Measurements from ENCODE around the gene TECPR2.

The TECPR2 gene

DNA sequence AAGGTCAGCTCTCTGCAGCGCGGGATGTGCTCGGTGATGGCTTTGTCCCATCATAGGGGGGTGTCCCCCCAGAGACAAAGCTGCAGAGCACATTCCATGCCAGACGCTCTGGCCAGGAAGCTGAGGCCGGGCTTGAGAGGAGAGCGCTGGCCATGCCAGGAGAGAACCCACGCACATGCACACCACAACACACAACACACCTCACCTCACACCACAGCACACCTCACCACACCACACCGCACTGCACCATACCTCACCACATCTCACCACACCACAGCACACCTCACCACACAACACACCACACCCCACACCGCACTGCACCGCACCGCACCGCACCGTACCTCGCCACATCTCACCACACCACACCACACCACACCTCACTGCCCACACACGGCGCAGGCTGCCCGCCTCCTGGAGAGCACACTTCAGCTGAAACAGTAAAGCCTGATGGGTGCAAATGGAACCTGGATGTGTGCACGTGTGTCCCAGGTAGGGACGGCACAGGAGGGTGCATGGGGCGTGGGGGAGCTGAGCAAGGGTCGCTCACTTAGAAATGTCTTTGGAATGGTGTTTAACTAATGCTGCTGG lies 136.0 kb downstream of the TECPR2 start:
- Histone ChIP-seq H2BK5ac (ENCODE audit: low read depth, low read length, poor library complexity) (no peak overlapping the region), H4K12ac (ENCODE audit: low read depth, low read length) (no peak overlapping the region), H3K27me3 (ENCODE audit: insufficient read depth, low read length) (no peaks in the 10 kb centered on the region), H3K4me1 (ENCODE audit: control insufficient read depth in 1 of 2, insufficient read depth in 2 of 2, low read length in 2 of 2) (peaks cover 0 to 3% of the 10 kb centered on the region in 2 experiments), H4K8ac (ENCODE audit: low read depth, low read length) (no peak overlapping the region), H3K14ac (ENCODE audit: low read length) (no peak overlapping the region), H3K18ac (ENCODE audit: low read length) (no peak overlapping the region), H3K4me3 (ENCODE audit: low read depth, low read length) (peak overlapping the region; percentile 50), H3K4me2 (ENCODE audit: low read length) (no peak overlapping the region), H3K9me3 (ENCODE audit: insufficient read depth, low read depth, low read length) (peaks cover 4% of the 10 kb centered on the region), H3K79me1 (ENCODE audit: low read length) (no peaks in the 10 kb centered on the region), H3K23ac (ENCODE audit: low read length) (no peak overlapping the region), H3K36me3 (ENCODE audit: control insufficient read depth in 1 of 2, insufficient read depth in 2 of 2, low read length in 2 of 2) (peaks cover 12 to 20% of the 10 kb centered on the region in 2 experiments), H2AK5ac (ENCODE audit: low read length) (no peak overlapping the region), H2BK12ac (ENCODE audit: low read length) (no peak overlapping the region), H3K79me2 (ENCODE audit: control insufficient read depth, insufficient read depth, low read length, poor library complexity) (no peaks in the 10 kb centered on the region), H2AFZ (ENCODE audit: insufficient read depth, low read length, poor library complexity) (no peak overlapping the region), H2BK120ac (ENCODE audit: insufficient read depth, low read length, poor library complexity) (no peak overlapping the region), H4K91ac (ENCODE audit: low read depth, low read length) (no peak overlapping the region), H3K4ac (ENCODE audit: low read depth, low read length) (no peak overlapping the region), H3K9ac (ENCODE audit: low read length) (no peak overlapping the region), H3K27ac (ENCODE audit: low read depth, low read length) (no peak overlapping the region)
- DNase-seq = no peak
- 100% methylated on average over 7 of the region's 21 CpGs for WGBS (ENCODE audit: extremely low coverage, insufficient coverage, insufficient read length)

GRCh38 chr14:102499401-102500157 lies 136.8 kb downstream of the TECPR2 start:
- no peak overlapping the region for H4K8ac ChIP-seq (ENCODE audit: low read depth, low read length)
- no peak overlapping the region for H2BK120ac ChIP-seq (ENCODE audit: insufficient read depth, low read length, poor library complexity)
- no peak overlapping the region for H2BK5ac ChIP-seq (ENCODE audit: low read depth, low read length, poor library complexity)
- no peak for DNase-seq
- H3K79me1 ChIP-seq (ENCODE audit: low read length) = no peaks in the 10 kb centered on the region
- no peak overlapping the region for H2BK12ac ChIP-seq (ENCODE audit: low read length)
- no peak overlapping the region for H3K4ac ChIP-seq (ENCODE audit: low read depth, low read length)
- H3K27me3 ChIP-seq (ENCODE audit: insufficient read depth, low read length) = no peaks in the 10 kb centered on the region
- H3K27ac ChIP-seq (ENCODE audit: low read depth, low read length) = no peak overlapping the region
- peaks cover 4% of the 10 kb centered on the region for H3K9me3 ChIP-seq (ENCODE audit: insufficient read depth, low read depth, low read length)
- no peak overlapping the region for H2AK5ac ChIP-seq (ENCODE audit: low read length)
- H3K4me2 ChIP-seq (ENCODE audit: low read length) = no peak overlapping the region
- H3K9ac ChIP-seq (ENCODE audit: low read length) = no peak overlapping the region
- no peak overlapping the region for H3K4me3 ChIP-seq (ENCODE audit: low read depth, low read length)
- no peak overlapping the region for H3K18ac ChIP-seq (ENCODE audit: low read length)
- no peaks in the 10 kb centered on the region for H3K79me2 ChIP-seq (ENCODE audit: control insufficient read depth, insufficient read depth, low read length, poor library complexity)
- H3K23ac ChIP-seq (ENCODE audit: low read length) = no peak overlapping the region
- H3K36me3 ChIP-seq (ENCODE audit: control insufficient read depth in 1 of 2, insufficient read depth in 2 of 2, low read length in 2 of 2) = peaks cover 12 to 20% of the 10 kb centered on the region in 2 experiments
- H3K14ac ChIP-seq (ENCODE audit: low read length) = no peak overlapping the region
- no peak overlapping the region for H4K12ac ChIP-seq (ENCODE audit: low read depth, low read length)
- no CpG with 5 or more reads among the region's 23 CpGs for WGBS (ENCODE audit: extremely low coverage, insufficient coverage, insufficient read length)
- no peak overlapping the region for H4K91ac ChIP-seq (ENCODE audit: low read depth, low read length)
- no peak overlapping the region for H2AFZ ChIP-seq (ENCODE audit: insufficient read depth, low read length, poor library complexity)
- H3K4me1 ChIP-seq (ENCODE audit: control insufficient read depth in 1 of 2, insufficient read depth in 2 of 2, low read length in 2 of 2) = peaks cover 0 to 3% of the 10 kb centered on the region in 2 experiments

- H2AFZ ChIP-seq (ENCODE audit: insufficient read depth, low read length, poor library complexity) = no peak overlapping the region
- no peak overlapping the region for H3K14ac ChIP-seq (ENCODE audit: low read length)
- WGBS (ENCODE audit: extremely low coverage, insufficient coverage, insufficient read length) = no CpG with 5 or more reads among the region's 14 CpGs
These were observed 137.5 kb downstream of the TECPR2 start for GRCh38 chr14:102500158-102500662.

DNA sequence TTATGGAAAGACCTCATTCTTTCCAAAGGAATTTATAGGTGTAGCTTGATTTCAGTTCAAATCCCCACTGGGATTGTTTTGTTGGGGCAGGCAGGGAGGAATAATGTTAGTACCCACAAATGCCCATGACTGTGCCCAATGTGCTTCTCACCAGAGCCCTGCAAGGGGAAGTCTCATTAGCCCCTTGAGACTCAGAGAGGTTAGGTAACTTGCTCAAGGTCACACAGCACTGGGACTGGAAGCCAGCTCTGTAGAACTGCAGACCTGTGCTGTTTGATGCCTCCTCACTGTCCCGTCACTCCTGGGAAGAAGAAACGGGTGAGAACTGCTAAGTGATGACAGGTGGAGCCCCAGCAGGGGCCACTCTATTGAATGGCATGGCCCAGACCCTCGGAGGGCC lies 138.0 kb downstream of the TECPR2 start:
- H2AFZ ChIP-seq (ENCODE audit: insufficient read depth, low read length, poor library complexity) = no peak overlapping the region
- peaks cover 0 to 3% of the 10 kb centered on the region in 2 experiments for H3K4me1 ChIP-seq (ENCODE audit: control insufficient read depth in 1 of 2, insufficient read depth in 2 of 2, low read length in 2 of 2)
- H4K91ac ChIP-seq (ENCODE audit: low read depth, low read length) = no peak overlapping the region
- no peak overlapping the region for H3K23ac ChIP-seq (ENCODE audit: low read length)
- H3K9ac ChIP-seq (ENCODE audit: low read length) = no peak overlapping the region
- H3K79me1 ChIP-seq (ENCODE audit: low read length) = no peaks in the 10 kb centered on the region
- no CpG with 5 or more reads among the region's 3 CpGs for WGBS (ENCODE audit: extremely low coverage, insufficient coverage, insufficient read length)
- H3K4ac ChIP-seq (ENCODE audit: low read depth, low read length) = no peak overlapping the region
- H3K18ac ChIP-seq (ENCODE audit: low read length) = no peak overlapping the region
- no peak overlapping the region for H4K8ac ChIP-seq (ENCODE audit: low read depth, low read length)
- H3K36me3 ChIP-seq (ENCODE audit: control insufficient read depth in 1 of 2, insufficient read depth in 2 of 2, low read length in 2 of 2) = peaks cover 14 to 21% of the 10 kb centered on the region in 2 experiments
- no peak overlapping the region for H3K27ac ChIP-seq (ENCODE audit: low read depth, low read length)
- no peak overlapping the region for H2BK5ac ChIP-seq (ENCODE audit: low read depth, low read length, poor library complexity)
- H2AK5ac ChIP-seq (ENCODE audit: low read length) = no peak overlapping the region
- no peaks in the 10 kb centered on the region for H3K79me2 ChIP-seq (ENCODE audit: control insufficient read depth, insufficient read depth, low read length, poor library complexity)
- no peak for DNase-seq
- H3K14ac ChIP-seq (ENCODE audit: low read length) = no peak overlapping the region
- H3K9me3 ChIP-seq (ENCODE audit: insufficient read depth, low read depth, low read length) = peaks cover 4% of the 10 kb centered on the region
- no peak overlapping the region for H3K4me3 ChIP-seq (ENCODE audit: low read depth, low read length)
- H3K27me3 ChIP-seq (ENCODE audit: insufficient read depth, low read length) = no peaks in the 10 kb centered on the region
- no peak overlapping the region for H2BK12ac ChIP-seq (ENCODE audit: low read length)
- H3K4me2 ChIP-seq (ENCODE audit: low read length) = no peak overlapping the region
- H2BK120ac ChIP-seq (ENCODE audit: insufficient read depth, low read length, poor library complexity) = no peak overlapping the region
- no peak overlapping the region for H4K12ac ChIP-seq (ENCODE audit: low read depth, low read length)

More at GRCh38 chr14:102500158-102500662, 137.5 kb downstream of the TECPR2 start:
- Histone ChIP-seq H3K4me1 (ENCODE audit: control insufficient read depth in 1 of 2, insufficient read depth in 2 of 2, low read length in 2 of 2) (peaks cover 0 to 3% of the 10 kb centered on the region in 2 experiments), H3K27me3 (ENCODE audit: insufficient read depth, low read length) (no peaks in the 10 kb centered on the region), H3K36me3 (ENCODE audit: control insufficient read depth in 1 of 2, insufficient read depth in 2 of 2, low read length in 2 of 2) (peaks cover 12 to 20% of the 10 kb centered on the region in 2 experiments), H4K12ac (ENCODE audit: low read depth, low read length) (no peak overlapping the region), H3K4ac (ENCODE audit: low read depth, low read length) (no peak overlapping the region), H3K9ac (ENCODE audit: low read length) (no peak overlapping the region), H2BK12ac (ENCODE audit: low read length) (no peak overlapping the region), H4K91ac (ENCODE audit: low read depth, low read length) (no peak overlapping the region), H3K9me3 (ENCODE audit: insufficient read depth, low read depth, low read length) (peaks cover 4% of the 10 kb centered on the region), H2BK120ac (ENCODE audit: insufficient read depth, low read length, poor library complexity) (no peak overlapping the region), H3K23ac (ENCODE audit: low read length) (no peak overlapping the region), H3K27ac (ENCODE audit: low read depth, low read length) (no peak overlapping the region), H2AK5ac (ENCODE audit: low read length) (no peak overlapping the region), H3K79me2 (ENCODE audit: control insufficient read depth, insufficient read depth, low read length, poor library complexity) (no peaks in the 10 kb centered on the region), H3K4me3 (ENCODE audit: low read depth, low read length) (no peak overlapping the region), H3K4me2 (ENCODE audit: low read length) (no peak overlapping the region), H3K79me1 (ENCODE audit: low read length) (no peaks in the 10 kb centered on the region), H4K8ac (ENCODE audit: low read depth, low read length) (no peak overlapping the region), H3K18ac (ENCODE audit: low read length) (no peak overlapping the region), H2BK5ac (ENCODE audit: low read depth, low read length, poor library complexity) (no peak overlapping the region)
- DNase-seq = peak in 1 of 2 donors; percentile 33
